GM20000 (cell line): ENCODE measurements around the gene TNRC18.
"Not testable (repeated sequence)": the region's sequence is repeated elsewhere in the genome, so short reads cannot be mapped to it uniquely, and the experiment has no call there.

Experiments used
- DNase-seq: peaks from one replicate; pipeline ENCODE4 v3.0.0; 2012; ENCODE audit warnings: low spot score
- CTCF ChIP-seq: IDR thresholded peaks from 2 replicates; pipeline ENCODE4 v1.5.1; 2012; ENCODE audit warnings: mild to moderate bottlenecking, control low read depth; ENCODE audit errors: extremely low read depth, missing control alignments

The TNRC18 gene

DNA sequence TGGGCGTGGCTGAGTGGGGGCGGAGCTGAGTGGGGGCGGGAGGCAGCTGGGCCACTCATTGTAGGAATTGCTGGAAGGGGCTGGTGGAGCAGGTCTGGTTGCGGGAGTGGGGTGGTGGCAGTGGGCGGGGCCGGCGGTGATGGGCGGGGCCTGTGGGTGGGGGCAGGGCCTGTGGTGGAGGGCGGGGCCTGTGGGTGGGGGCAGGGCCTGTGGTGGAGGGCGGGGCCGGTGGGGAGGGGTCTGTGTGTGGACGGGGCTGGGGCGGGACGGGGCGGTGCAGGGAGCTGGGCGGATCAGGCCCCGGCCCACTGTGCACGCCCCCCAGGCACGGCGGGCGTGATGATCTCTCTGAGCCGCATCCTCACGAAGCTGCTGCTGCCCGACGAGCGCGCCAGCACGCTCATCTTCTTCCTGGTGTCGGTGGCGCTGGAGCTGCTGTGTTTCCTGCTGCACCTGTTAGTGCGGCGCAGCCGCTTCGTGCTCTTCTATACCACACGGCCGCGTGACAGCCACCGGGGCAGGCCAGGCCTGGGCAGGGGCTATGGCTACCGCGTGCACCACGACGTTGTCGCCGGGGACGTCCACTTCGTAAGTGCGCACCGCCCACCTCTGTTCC is 126.9 kb downstream of the TNRC18 start:
- no peak for TF ChIP-seq CTCF

DNA sequence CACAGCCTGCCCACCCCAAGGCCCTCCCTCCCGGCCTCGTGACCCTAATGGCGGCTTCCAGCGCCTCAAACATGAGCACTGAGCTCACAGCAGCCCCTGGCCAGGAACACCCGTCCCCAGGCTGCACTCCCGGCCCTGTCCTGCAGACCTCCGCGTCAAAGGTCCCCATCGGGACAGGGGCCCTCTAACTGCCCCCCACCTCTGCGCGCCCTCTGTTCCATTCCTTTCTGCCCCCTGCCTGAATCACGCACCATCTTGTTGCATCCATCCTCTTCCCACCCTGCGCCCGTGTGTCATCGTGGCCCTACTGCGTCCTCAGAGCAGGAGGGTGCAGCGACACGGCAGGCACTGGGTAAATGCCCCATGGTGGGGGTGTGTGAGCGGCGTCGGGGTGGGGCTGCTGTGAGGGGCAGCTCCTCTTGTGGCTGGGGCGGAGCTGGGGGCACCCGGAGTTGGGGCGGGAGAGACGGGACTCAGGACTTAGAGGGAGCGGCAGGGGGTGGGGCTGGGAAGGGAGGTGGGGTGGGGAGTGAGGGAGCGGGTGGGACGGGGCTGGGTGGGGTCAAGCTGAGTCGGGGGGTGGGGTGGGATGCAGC is 127.5 kb downstream of the TNRC18 start:
- TF ChIP-seq CTCF, result no peak
- no peak for DNase-seq

More for the DNA sequence above, 126.9 kb downstream of the TNRC18 start:
- DNase-seq, result peak; percentile 81

- DNase-seq, result no peak
- no peak for TF ChIP-seq CTCF
Measured at GRCh38 chr7:5295039-5296014, 128.3 kb downstream of the TNRC18 start.

DNA sequence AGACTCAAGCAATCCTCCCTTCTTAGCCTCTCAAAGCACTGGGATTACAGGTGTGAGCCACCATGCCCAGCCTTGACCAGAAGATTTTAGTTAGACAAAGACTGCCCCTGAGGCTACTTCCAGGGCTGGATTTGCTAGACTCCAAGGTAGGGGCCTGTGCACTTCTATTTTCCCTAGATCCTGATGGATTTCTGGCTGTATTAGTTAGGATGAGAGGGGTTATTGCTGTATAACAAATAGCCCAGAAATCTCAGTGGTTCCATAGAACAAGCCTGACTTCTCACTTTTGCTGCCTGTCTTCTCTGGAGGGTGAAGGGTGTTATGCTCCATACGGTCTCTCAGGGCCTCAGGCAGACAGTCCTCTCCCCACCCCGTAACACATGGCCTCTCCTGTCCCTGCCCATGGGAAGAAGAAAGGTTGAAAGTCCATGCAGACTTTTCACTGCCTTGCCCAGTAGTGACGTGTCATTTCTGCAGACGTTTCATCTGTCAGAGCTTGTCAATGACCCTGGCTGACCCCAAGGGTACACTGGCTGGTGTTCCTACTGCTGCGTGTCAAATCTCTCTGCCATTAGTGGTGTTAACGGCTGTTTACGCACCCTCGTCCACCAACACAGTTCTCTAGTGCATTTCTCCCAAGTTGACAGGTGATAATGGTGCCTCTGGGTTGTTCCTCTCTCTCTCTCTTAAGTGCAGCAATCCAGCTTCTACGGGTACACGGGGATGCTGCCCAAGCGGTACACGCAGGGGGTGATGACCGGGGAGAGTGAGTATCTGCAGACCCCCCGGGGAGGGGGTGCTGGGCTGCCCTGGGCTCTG is 129.3 kb downstream of the TNRC18 start:
- no peak for DNase-seq
- no peak for TF ChIP-seq CTCF

DNA sequence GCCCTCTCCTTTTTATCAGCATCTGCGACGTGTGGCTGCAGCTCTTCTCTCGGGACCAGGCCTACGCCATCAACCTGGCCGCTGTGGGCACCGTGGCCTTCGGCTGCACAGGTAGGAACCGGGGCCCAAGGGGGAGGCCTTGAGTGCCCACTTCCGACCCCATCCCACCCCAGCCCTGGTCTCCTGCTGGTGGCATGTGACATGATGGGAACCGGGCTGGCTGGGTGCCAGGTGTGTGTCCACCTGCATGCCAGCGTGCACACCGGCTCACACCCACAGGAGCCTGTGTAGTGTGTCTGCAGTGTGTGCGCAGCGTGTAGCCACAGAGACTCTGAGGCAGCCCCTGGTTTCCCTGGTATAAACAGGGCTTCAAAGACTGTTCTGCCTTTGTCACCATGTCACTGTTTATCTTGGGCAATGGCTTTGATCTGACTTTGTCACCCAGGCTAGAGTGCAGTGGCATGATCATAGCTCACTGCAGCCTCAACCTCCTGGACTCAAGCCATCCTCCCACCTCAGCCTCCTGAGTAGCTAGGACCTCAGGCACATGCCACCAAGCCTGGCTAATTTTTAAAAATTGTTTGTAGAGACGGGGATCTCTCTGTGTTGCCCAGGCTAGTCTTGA is 131.8 kb downstream of the TNRC18 start:
- not testable (repeated sequence) for DNase-seq

DNA sequence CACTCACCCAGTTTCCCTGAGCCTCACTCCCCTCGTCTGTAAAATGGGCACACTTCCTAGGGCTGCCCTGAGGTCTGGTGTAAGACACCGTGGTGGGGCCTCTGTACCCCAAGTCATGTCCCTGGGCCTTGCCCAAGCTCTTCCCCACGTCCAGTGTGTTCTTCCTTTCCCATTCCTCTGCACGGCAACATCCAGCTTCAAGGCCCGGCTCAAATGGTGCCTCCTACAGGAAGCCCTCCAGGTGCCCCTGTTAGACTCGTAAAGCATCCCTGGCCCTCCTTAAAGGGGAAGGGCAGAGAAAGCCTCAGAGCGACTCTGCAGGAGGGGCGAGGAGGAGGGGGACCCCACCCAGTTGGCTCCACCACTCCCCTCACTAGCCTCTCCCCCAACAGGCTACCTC is 132.3 kb downstream of the TNRC18 start:
- no peak for DNase-seq
- no peak for TF ChIP-seq CTCF

- DNase-seq, result no peak
- no peak for TF ChIP-seq CTCF
Measured at GRCh38 chr7:5289355-5289754, 134.3 kb downstream of the TNRC18 start.

DNA sequence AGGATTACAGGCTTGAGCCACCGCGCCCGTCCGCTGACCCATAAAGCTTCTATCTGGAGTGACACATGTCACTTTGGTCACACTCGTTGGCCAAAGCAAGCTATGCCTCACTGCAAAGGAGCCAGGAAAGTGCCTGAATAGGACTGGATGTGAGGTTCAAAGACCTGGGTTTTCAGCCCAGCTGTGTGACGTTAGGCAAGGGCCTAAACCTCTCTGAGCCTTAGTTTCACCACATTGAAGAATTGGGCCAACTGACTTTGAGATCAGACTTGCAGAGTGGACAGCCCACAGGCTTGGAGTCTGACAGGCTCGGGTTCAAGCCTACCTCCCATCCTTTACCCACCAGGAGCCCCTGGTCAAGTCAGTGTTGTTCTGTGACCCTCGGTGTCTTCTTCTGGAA is 135.1 kb downstream of the TNRC18 start:
- not testable (repeated sequence) for DNase-seq
